COLO829 (cell line): ENCODE results near the gene ZNF471.

Experiments used
- DNase-seq: peaks from one replicate; pipeline ENCODE4 v3.0.0; 2012; ENCODE audit warnings: low spot score

ZNF471 gene

DNA sequence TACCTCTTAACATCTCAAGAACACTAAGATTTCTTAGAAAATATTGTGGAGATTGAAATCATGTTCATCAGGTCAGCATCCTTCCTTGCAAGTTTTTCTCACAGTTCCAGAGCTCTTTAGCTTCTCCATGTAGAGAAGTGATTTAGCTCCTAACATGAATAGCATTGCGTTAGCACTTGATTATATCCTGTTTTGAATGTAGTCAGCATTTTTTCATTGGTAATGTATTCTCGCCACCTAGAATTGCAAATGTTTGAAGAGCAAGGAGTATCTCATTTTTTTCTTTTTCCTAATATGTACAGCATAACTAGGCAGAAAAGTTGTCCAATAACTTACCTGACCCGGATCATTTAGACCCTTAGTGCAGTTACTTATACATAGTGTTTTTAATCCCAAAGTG, 66.3 kb downstream of the ZNF471 start:
- DNase-seq: no peak

DNA sequence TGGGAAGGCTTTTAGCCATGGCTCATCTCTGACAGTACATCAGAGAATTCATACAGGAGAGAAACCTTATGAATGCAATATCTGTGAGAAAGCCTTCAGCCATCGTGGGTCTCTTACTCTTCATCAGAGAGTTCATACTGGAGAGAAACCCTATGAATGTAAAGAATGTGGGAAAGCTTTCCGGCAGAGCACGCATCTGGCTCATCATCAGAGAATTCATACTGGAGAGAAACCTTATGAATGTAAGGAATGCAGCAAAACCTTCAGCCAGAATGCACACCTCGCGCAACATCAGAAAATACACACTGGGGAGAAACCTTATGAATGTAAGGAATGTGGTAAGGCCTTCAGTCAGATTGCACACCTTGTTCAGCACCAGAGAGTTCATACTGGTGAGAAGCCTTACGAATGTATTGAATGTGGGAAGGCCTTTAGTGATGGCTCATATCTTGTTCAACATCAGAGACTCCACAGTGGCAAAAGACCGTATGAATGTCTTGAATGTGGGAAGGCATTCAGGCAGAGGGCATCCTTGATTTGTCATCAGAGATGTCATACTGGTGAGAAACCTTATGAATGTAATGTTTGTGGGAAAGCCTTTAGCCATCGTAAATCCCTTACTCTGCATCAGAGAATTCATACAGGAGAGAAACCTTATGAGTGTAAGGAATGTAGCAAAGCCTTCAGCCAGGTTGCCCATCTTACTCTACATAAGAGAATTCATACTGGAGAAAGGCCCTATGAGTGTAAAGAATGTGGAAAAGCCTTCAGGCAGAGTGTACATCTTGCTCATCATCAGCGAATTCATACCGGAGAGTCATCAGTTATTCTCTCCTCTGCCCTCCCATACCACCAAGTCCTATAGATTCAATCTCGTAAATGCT, 70.3 kb downstream of the ZNF471 start:
- DNase-seq: no peak
